ENCODE measurements around the gene SLC6A18.

The SLC6A18 gene

DNA sequence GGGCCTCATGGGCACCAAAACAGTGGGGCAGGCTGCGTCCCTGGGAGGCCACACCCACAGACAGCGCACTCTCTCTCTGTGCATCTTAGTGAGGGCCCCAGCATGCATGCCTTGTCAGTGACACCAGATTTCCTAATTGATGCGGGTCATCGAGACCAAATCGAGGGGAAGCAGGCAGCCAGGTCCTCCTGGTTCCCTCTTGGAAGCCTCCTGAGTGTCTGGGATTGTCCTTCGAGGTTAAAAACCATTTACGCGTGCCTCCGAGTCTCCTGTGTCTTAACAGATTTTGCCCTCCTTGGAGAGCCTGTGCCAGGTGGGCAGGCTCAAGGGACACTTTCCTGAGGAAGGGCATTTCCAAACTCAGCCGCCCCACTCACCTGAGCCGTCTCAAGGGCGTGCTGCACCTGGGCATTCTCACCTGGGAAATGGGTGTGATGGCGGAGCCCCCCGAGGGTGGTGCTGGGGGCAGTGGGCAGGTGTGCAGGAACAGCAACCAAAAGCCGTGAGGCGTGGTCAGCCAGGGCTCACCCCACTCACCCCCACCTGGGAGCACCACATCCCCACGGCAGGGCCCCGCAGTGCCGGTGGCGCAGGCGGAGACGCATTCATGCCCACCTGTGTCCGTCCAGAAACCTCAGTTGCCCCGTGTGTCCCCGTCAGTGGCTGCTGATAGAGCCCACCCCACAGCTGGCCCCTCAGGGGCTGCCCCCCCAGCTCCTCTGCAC lies 21.1 kb upstream of the SLC6A18 start:
- no peak for DNase-seq

DNA sequence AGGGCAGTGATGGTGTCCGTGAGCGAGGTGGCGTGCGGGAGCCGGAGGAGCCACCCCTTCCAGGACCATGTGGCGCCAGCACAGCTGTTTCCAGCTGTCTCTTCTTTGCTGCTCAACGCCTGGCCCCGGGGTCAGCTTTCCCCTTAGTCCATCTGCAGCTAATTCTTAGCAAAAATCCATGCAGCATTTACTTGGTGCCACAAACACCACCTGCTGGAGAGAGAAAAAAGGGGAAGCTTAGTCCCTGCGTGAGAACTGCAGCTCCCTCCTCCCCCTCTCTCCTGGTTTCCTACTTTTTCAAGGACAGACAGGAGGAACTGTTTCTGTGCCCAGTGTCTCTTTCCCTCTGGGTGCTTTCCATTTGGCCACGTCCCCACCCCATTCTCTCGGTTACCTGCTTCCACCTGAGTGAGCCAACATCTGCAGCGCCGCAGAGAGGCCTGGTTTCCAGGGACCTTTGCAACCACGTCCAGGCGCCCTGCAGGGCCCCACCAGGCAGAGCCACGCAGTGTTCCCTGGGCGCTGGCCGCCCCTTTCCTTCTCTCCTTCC lies 20.4 kb upstream of the SLC6A18 start:
- no peak for DNase-seq

DNA sequence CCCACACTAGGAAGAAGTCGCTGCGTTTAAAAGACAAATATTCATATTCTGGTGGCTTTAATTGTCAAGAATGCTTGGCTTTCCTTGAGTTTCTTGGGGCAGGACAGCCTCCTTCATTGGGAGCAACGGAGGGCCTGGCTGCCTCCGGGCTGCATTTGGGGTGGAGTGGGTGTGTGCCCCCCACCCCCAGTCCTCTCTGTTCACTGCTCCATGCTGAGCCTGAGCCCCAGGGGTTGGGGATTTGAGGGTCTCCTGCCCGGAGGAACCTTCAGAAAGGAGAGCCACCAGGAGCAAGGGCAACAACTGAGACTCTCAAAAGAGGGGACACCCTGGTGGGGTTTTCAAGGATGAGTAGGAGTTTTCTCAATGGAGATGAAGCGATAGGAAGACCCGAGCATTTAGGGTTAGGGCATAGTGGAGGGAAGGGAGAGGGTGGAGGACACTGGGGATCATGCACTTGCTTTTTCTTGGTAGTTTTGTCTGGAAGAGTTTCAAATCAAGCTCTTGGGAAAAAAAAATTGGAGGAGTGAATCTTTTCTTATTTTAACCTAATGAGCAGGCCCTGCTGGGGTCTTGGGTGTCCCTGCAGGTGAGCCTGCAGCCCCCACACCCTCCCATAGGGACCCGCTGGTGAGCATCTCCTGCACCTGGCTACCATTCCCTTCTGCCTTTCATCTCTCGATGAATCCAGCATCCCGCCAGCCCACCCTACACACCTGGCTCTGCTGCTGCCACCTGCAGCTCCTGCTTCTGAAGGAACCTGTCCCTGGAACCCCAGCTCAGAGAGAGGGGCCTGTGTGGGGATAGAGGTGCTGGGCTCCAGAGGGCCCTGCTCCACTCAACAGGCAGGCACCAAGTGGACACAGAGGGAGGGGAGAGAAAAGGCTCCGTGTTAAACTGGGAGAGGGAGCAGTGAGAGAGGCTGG lies 19.7 kb upstream of the SLC6A18 start:
- no peak for DNase-seq

DNA sequence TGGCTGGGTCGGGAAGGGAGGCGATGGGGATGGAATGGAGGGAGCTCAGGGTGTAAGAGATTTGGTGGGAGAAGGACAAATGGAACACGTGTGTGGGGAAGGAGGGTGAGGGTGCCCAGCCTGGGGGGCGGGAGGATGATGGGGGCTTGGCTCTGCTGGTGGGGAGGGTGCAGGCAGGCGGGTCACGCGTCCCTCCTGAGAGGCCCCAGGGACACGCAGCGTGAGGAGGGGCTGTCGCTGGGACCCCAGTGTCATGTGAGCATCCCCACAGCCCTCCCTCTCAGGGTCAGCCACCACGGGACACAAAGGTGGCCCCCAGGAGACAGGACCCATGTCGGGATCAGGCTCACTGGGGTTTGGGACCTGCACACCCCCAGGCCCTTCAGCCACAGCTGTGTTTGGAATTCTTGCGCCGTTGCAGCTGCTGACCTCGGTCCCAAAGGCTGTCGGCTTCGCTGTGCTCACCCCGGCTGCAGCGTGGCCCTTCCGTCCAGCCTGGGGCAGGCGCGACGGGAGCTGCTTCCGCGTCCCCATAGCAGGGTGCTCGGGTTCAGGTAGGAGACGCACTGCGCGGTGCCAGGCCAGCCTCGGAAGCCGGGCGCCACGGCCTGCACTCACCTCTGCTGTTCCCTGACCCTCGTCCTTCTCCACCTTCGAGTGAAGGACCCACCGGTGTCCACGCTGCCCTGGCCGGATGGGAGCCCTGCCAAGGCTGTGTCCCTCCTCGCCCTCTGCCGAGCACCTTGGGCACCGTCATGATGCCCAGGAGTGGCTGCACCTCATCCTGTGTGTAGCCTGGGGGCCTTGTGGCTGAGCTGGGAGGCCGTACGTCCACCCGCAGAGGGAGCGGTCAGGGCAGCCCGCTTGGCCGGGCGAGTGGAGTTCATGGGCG lies 18.4 kb upstream of the SLC6A18 start:
- no peak for DNase-seq

DNA sequence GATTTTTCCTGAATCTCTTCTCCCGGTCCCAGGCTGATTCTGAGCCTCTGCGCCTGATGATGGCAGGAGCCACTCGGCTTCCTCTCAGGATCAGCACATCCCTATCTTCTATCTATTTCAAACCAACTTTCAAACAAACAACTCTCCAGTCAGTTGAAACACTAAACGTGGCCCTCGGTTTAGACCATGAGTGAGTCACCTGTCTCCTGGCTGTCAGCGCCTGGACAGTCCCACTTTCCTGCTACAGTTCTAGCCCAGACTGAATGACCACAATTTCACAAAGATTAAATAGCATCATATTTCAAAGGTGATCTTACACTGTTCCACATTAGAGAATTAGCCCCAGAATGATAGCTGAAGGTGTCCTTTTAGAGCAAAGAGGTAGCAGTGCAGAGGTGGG lies 17.6 kb upstream of the SLC6A18 start:
- DNase-seq, result no peak

DNA sequence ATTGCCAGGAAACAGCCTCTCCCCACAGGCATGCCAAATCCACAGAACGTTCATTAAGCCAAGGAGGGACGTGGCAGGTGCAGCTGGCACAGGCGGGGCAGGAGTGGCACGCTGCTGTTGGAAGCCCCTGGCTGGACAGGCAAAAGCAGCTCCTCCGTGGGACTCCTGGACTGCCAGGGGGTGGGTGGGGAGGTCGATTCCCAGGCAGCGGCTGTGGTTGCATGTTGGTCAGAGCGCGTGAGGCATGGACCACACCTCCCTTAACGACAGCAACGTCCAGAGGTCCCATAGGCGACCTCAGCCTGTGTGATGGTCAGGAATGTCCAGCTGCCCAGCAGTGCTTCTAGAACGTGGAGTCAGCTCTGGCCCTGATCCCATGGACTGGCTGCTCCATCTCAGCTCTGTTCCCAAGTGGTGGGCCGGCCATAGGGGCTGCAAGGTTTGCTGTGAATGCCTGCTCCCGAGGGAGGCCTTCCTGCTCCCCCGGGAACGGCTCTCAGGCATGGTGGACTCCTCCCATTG lies 16.9 kb upstream of the SLC6A18 start:
- no peak for DNase-seq

DNA sequence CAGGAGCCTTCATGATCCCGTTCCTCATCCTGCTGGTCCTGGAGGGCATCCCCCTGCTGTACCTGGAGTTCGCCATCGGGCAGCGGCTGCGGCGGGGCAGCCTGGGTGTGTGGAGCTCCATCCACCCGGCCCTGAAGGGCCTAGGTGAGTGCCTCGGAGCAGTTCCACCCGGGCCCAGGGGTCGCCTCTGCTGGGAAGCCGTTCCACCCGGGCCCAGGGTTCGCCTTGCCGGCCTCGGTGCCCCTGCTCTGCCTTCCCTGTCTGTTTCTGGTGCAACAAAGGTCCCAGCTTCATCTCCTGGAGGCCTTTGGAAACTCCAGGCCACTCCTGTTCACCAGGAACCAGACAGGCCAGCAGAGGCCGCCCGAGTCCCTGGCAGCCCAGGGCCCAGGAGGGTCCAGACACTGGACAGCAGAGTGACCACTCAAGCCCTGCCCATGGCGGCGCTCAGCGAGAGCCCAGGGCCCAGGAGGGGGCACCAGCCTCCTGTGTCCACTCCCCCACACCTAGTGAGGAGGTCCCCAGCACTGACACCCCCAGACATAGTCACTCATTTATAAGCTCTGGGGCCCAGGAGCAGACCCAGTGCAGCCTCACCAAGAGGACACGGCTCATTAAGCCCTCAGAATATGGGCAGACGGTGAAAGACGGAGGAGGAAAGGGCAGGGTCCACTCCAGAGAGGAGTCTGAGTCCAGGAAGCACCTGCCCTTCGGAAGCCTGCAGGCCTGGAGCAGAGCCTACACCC lies 16.3 kb upstream of the SLC6A18 start:
- no peak for DNase-seq

DNA sequence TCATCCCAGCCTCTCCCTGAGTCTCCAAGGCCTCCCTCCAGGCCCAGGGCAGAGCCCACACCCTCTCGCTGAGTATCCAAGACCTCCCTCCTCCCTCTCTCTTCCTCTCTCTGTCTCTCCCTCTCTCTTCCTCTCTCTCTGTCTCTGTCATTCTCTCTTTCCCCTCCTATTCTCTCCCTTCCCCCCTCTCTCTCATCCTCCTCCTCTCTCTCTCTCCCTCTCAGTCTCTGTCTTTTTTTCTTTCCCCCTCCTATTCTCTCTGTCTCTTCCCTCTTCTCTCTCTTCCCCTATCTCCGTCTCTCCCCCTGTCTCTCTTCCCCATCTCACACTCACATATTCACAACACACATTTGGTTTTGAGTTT lies 15.7 kb upstream of the SLC6A18 start:
- DNase-seq, result no peak

DNA sequence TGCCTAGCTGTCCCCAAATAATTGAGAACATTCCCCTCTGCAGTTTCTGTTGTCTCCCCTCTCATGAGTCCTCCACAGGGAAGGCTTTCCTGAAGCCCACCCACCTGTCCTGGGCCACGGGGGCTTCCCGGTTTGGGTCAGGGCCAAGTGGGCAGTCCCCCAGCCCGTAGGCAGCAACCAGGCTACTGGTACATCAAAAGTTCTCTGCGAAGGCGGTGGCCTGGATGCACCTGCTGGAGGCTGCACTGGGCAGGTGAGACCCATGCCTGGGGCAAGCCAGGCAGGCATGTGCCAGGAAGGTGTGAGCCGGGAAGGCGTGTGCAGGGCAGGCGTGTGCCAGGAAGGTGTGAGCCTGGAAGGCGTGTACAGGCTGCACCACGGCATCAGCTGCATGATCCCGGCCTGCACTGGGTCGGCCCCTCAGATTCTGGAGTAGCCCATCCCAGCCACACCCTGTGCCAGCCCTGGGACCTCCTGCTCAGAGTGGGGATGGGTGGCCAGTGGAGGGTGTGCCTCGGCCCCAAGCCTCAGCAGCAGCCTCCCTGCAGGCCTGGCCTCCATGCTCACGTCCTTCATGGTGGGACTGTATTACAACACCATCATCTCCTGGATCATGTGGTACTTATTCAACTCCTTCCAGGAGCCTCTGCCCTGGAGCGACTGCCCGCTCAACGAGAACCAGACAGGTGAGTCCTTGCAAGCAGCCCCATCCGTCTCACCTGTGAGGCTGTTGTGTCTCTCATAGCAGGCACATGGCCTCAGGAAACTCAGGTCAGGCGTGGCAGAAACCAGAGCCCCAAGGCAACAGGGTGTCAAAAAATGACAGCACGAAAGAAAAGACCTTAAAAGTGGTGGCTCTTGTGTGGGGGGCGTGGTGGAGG lies 15.0 kb upstream of the SLC6A18 start:
- DNase-seq, result no peak

DNA sequence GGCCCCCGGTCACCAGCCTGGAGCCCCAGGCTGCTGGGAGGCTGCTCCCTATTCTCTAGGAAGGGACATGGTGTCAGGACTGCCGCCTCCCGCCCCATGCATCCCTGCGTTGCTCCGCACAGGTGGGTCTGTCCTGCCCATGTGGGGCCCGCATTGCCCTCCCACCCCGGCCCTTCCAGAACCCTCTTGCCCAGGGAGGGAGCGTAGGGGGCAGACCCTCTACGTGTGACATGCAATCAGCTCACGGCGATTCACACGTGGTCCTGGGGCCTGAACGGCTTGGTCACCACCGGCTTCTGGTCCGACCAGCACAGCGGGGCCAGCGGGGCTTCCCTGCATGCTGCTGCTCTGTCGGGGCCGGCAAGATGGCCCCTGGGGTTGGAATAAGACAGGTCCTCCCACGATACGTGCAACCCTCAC lies 14.3 kb upstream of the SLC6A18 start:
- DNase-seq, result no peak

DNA sequence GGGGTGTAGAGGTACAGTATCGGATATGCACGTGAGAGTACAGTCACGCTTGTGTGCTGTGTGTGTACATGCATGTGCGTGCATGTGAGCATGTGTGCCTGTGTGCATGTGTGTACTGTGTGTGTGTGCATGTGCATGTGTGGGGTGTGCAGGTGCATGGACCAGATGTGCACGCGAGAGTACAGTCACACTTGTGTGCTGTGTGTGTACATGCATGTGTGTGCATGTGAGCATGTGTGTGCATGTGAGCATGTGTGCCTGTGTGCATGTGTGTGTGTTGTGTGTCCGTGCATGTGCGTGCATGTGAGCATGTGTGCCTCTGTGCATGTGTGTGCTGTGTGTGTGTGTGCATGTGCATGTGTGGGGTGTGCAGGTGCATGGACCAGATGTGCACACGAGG lies 13.5 kb upstream of the SLC6A18 start:
- DNase-seq, result no peak

DNA sequence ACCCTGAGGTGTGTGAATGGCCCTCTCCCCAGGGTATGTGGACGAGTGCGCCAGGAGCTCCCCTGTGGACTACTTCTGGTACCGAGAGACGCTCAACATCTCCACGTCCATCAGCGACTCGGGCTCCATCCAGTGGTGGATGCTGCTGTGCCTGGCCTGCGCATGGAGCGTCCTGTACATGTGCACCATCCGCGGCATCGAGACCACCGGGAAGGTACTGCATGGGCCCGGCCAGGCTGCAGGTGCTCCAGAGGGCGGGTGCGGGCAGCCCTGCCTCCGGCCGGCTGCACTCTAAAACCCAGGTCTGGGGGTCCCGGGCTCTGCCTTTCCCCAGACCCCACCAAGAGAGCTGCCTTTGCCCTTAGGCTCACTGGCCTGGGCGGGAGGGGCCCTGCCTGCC lies 12.9 kb upstream of the SLC6A18 start:
- no peak for DNase-seq

DNA sequence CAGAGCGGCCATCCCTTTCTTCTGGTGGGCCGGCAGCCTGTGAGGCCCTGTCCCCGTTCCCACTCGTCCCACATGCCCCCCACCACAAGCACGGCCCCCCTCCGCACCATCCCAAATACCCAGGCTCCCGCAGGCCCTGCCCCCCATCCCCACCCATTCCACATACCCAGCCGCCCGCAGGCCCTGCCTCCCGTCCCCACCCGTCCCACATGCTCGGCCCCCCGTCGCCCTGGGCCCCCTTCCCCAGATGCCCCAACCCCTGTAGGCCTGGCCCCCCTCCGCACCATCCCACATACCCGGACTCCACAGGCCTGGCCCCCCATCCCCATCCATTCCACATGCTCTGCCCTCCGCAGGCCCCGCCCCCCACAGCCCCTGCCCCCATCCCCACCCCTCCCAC lies 12.3 kb upstream of the SLC6A18 start:
- no peak for DNase-seq

DNA sequence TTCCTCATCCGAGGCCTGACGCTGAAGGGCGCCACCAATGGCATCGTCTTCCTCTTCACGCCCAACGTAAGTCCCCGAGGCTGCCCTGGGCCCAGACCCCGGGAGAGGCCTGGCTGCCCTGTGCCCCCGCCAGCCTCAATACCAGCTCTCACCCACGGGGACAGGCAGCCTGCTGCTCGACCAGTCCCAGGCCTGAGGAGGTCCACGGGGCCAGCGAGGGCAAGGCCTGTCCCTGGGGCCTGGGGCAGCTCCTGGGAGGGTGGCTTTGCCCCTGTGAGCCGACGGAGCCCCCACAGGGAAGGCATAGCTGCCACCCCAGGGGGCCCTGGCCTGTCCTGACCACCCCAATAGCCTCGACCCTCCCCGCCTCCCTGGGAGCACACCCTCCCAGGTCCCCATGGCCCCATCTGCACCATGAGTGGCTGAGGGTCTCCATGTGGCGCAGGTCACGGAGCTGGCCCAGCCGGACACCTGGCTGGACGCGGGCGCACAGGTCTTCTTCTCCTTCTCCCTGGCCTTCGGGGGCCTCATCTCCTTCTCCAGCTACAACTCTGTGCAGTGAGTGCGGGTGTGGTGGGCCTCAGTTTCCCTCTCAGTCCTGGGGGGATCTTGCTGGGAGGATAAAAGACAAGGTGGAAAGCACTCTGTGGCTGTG lies 11.5 kb upstream of the SLC6A18 start:
- DNase-seq, result no peak

DNA sequence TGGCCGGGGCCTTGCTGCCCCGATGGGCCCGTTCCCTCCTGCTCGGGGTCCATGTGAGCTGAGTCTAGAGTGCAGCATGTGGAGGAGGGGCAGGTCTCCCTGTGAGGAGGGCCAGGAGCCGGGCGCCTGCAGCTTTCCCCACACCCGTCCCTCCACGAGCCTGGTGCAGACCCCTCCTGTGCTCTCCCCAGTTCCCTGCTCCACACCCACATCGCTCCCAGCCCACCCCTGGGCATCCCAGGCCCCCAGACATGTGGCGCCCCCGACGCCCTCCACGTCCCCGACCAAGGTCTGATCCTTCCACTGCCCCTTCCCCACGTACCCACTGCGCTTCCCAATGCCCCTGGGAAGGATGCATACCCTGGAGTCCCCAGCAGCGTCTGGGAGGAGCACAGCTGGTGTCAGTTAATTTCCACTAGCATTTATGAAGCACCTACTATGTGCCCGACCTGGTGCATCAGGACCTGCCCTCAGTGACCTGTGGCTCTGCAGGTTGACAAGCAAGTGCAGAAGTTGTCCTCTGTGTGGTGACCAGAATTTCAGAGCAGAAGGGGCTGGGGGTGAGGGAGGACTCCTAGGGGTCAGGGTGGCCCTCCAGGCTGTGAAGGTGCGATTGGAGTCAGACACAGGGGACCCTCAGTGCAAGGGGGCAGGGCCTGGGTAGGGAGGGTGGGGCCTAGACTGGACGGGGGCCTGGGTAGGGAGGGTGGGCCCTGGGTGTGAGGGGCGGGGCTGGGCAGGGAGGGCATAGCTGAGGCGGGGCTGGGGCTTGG lies 10.8 kb upstream of the SLC6A18 start:
- no peak for DNase-seq

DNA sequence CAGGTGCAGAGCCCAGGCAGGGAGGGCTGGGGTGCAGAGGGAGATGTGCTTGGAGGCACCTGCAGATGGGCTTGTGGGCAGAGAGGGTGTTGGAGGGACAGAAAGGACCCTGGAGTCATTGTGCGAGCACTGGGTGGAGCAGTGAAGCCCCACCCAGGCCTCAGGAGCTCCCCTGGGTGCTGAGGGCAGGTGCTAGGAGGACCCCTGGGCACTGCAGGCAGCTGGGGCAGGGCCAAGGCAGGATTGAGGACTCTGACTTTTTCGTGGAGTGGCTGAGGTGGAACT lies 10.3 kb upstream of the SLC6A18 start:
- no peak for DNase-seq

DNA sequence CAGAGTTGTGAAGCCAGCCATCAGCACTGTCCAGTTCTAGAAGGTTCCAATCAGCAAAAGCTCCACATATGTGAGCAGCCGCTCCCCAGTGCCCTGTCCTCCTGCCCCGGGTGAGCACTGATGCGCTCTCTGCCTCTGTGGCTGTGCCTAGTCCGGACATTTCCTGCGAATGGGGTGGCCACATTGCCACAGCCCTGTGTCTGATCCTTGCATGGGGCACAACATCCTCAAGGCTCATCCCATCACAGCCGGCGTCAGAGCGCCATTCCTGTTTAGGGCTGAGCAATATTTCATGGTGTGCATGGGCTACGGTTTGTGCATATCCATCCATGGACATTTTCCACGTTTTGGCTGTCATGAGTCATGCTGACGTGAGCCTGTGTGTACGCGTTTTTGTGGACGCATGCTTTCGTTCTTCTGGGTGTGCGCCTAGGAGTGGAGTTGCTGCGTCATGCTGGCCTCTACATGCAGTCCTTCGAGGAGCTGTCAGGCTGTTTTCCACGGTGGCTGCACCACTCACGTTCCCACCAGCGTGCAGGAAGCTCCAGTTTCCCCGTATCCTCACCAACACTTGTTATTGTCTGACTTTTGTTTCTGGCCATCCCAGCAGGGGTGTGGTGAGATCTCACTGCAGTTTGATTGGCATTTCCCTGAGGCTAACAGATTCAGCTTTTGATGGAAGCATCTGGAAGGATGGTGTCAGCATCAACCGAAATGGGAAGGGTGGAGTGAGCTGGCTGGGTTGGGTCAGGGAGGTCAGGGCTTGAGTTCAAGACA lies 9.7 kb upstream of the SLC6A18 start:
- DNase-seq, result no peak

DNA sequence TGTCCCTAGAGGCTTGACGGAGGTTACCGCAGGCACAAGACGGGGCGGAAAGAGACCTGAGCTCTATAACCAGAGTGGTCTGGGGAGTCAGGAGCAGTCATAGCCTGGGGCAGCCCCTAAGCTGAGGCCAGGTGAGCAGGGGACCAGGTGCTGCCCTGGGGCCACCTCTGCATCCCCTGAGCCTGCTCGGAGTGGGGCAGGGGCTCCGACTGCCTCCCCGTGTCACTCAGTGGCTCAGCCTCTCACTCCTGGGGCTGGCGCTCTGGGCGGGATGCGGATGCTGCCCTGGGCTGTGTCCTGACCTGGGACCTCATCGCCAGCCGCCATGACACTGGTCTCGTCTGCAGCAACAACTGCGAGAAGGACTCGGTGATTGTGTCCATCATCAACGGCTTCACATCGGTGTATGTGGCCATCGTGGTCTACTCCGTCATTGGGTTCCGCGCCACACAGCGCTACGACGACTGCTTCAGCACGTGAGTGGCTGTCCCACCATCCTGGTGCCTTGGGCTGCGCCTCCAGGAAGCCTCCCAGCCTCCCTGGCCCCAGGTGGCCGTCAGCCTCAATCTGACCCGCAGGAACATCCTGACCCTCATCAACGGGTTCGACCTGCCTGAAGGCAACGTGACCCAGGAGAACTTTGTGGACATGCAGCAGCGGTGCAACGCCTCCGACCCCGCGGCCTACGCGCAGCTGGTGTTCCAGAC lies 8.8 kb upstream of the SLC6A18 start:
- no peak for DNase-seq
